ENCODE measurements around the gene CNTLN.

Gene CNTLN

GRCh38 chr9:17131494-17131893 lies 3.3 kb upstream of the CNTLN start:
- no peaks in the 10 kb centered on the region; the same call in 1 of the 2 replicates for H3K27me3 ChIP-seq (ENCODE audit: control insufficient read depth, insufficient read depth, low read length)
- H3K9me3 ChIP-seq (ENCODE audit: control insufficient read depth, insufficient read depth, low read length) = no peaks in the 10 kb centered on the region
- H3K4me3 ChIP-seq (ENCODE audit: low read length) = no peak overlapping the region
- peaks cover 1% of the 10 kb centered on the region; the same call in 1 of the 2 replicates for H3K4me1 ChIP-seq (ENCODE audit: control insufficient read depth, insufficient read depth, low read length)
- H3K36me3 ChIP-seq (ENCODE audit: control insufficient read depth, insufficient read depth, low read length) = no peaks in the 10 kb centered on the region
- WGBS (ENCODE audit: insufficient coverage, insufficient read length) = no CpG with 5 or more reads among the region's 2 CpGs
- no peak overlapping the region for H3K27ac ChIP-seq (ENCODE audit: low read length)
- DNase-seq (ENCODE audit: low read depth, low spot score) = no peak

GRCh38 chr9:17135295-17136160 lies 688 bp downstream of the CNTLN start:
- Histone ChIP-seq H3K36me3 (ENCODE audit: control insufficient read depth, insufficient read depth, low read length) (no peaks in the 10 kb centered on the region), H3K27me3 (ENCODE audit: control insufficient read depth, insufficient read depth, low read length) (no peaks in the 10 kb centered on the region; the same call in 1 of the 2 replicates), H3K27ac (ENCODE audit: low read length) (no peak overlapping the region), H3K4me1 (ENCODE audit: control insufficient read depth, insufficient read depth, low read length) (no peaks in the 10 kb centered on the region; the same call in 1 of the 2 replicates), H3K9me3 (ENCODE audit: control insufficient read depth, insufficient read depth, low read length) (no peaks in the 10 kb centered on the region), H3K4me3 (ENCODE audit: low read length) (peak overlapping the region; percentile 50; the same call in 1 of the 2 replicates)
- DNase-seq (ENCODE audit: low read depth, low spot score) = no peak
- WGBS (ENCODE audit: insufficient coverage, insufficient read length) = no CpG with 5 or more reads among the region's 44 CpGs

- Histone ChIP-seq H3K27ac (ENCODE audit: low read length) (no peak overlapping the region), H3K4me3 (ENCODE audit: low read length) (no peak overlapping the region), H3K27me3 (ENCODE audit: control insufficient read depth, insufficient read depth, low read length) (no peaks in the 10 kb centered on the region; the same call in 1 of the 2 replicates), H3K36me3 (ENCODE audit: control insufficient read depth, insufficient read depth, low read length) (no peaks in the 10 kb centered on the region), H3K9me3 (ENCODE audit: control insufficient read depth, insufficient read depth, low read length) (no peaks in the 10 kb centered on the region), H3K4me1 (ENCODE audit: control insufficient read depth, insufficient read depth, low read length) (no peaks in the 10 kb centered on the region; the same call in 1 of the 2 replicates)
- DNase-seq (ENCODE audit: low read depth, low spot score) = no peak
These were observed 2.7 kb downstream of the CNTLN start for GRCh38 chr9:17137566-17137965.

- no peaks in the 10 kb centered on the region for H3K36me3 ChIP-seq (ENCODE audit: control insufficient read depth, insufficient read depth, low read length)
- no peak overlapping the region for H3K4me3 ChIP-seq (ENCODE audit: low read length)
- no peak for DNase-seq (ENCODE audit: low read depth, low spot score)
- H3K4me1 ChIP-seq (ENCODE audit: control insufficient read depth, insufficient read depth, low read length) = no peaks in the 10 kb centered on the region; the same call in 1 of the 2 replicates
- H3K9me3 ChIP-seq (ENCODE audit: control insufficient read depth, insufficient read depth, low read length) = no peaks in the 10 kb centered on the region
- no peak overlapping the region for H3K27ac ChIP-seq (ENCODE audit: low read length)
- no CpG with 5 or more reads among the region's 1 CpG for WGBS (ENCODE audit: insufficient coverage, insufficient read length)
- H3K27me3 ChIP-seq (ENCODE audit: control insufficient read depth, insufficient read depth, low read length) = no peaks in the 10 kb centered on the region; the same call in 1 of the 2 replicates
These were observed 3.7 kb downstream of the CNTLN start for GRCh38 chr9:17138503-17138902.

- Histone ChIP-seq H3K4me1 (ENCODE audit: control insufficient read depth, insufficient read depth, low read length) (no peaks in the 10 kb centered on the region), H3K36me3 (ENCODE audit: control insufficient read depth, insufficient read depth, low read length) (no peaks in the 10 kb centered on the region), H3K4me3 (ENCODE audit: low read length) (no peak overlapping the region), H3K27me3 (ENCODE audit: control insufficient read depth, insufficient read depth, low read length) (no peaks in the 10 kb centered on the region), H3K27ac (ENCODE audit: low read length) (no peak overlapping the region), H3K9me3 (ENCODE audit: control insufficient read depth, insufficient read depth, low read length) (no peaks in the 10 kb centered on the region)
- no CpG with 5 or more reads among the region's 5 CpGs for WGBS (ENCODE audit: insufficient coverage, insufficient read length)
- DNase-seq (ENCODE audit: low read depth, low spot score) = no peak
These were observed 5.6 kb downstream of the CNTLN start for GRCh38 chr9:17140418-17140817.

- Histone ChIP-seq H3K27ac (ENCODE audit: low read length) (no peak overlapping the region), H3K4me1 (ENCODE audit: control insufficient read depth, insufficient read depth, low read length) (no peaks in the 10 kb centered on the region), H3K36me3 (ENCODE audit: control insufficient read depth, insufficient read depth, low read length) (no peaks in the 10 kb centered on the region), H3K27me3 (ENCODE audit: control insufficient read depth, insufficient read depth, low read length) (no peaks in the 10 kb centered on the region), H3K4me3 (ENCODE audit: low read length) (no peak overlapping the region), H3K9me3 (ENCODE audit: control insufficient read depth, insufficient read depth, low read length) (no peaks in the 10 kb centered on the region)
- DNase-seq (ENCODE audit: low read depth, low spot score) = no peak
- WGBS (ENCODE audit: insufficient coverage, insufficient read length) = no CpG with 5 or more reads among the region's 3 CpGs
These were observed 13.5 kb downstream of the CNTLN start for GRCh38 chr9:17148324-17148723.

GRCh38 chr9:17159469-17159868 lies 24.6 kb downstream of the CNTLN start:
- no CpG with 5 or more reads among the region's 4 CpGs for WGBS (ENCODE audit: insufficient coverage, insufficient read length)
- Histone ChIP-seq H3K27me3 (ENCODE audit: control insufficient read depth, insufficient read depth, low read length) (no peaks in the 10 kb centered on the region), H3K27ac (ENCODE audit: low read length) (no peak overlapping the region), H3K9me3 (ENCODE audit: control insufficient read depth, insufficient read depth, low read length) (no peaks in the 10 kb centered on the region), H3K36me3 (ENCODE audit: control insufficient read depth, insufficient read depth, low read length) (no peaks in the 10 kb centered on the region), H3K4me3 (ENCODE audit: low read length) (no peak overlapping the region), H3K4me1 (ENCODE audit: control insufficient read depth, insufficient read depth, low read length) (no peaks in the 10 kb centered on the region)
- no peak for DNase-seq (ENCODE audit: low read depth, low spot score)

GRCh38 chr9:17160327-17160726 lies 25.5 kb downstream of the CNTLN start:
- Histone ChIP-seq H3K36me3 (ENCODE audit: control insufficient read depth, insufficient read depth, low read length) (no peaks in the 10 kb centered on the region), H3K4me1 (ENCODE audit: control insufficient read depth, insufficient read depth, low read length) (no peaks in the 10 kb centered on the region), H3K27me3 (ENCODE audit: control insufficient read depth, insufficient read depth, low read length) (no peaks in the 10 kb centered on the region), H3K4me3 (ENCODE audit: low read length) (no peak overlapping the region), H3K27ac (ENCODE audit: low read length) (no peak overlapping the region), H3K9me3 (ENCODE audit: control insufficient read depth, insufficient read depth, low read length) (no peaks in the 10 kb centered on the region)
- no peak for DNase-seq (ENCODE audit: low read depth, low spot score)

- DNase-seq (ENCODE audit: low read depth, low spot score) = no peak
- Histone ChIP-seq H3K27ac (ENCODE audit: low read length) (no peak overlapping the region), H3K4me1 (ENCODE audit: control insufficient read depth, insufficient read depth, low read length) (no peaks in the 10 kb centered on the region), H3K4me3 (ENCODE audit: low read length) (no peak overlapping the region), H3K27me3 (ENCODE audit: control insufficient read depth, insufficient read depth, low read length) (no peaks in the 10 kb centered on the region), H3K36me3 (ENCODE audit: control insufficient read depth, insufficient read depth, low read length) (no peaks in the 10 kb centered on the region), H3K9me3 (ENCODE audit: control insufficient read depth, insufficient read depth, low read length) (no peaks in the 10 kb centered on the region)
These were observed 30.9 kb downstream of the CNTLN start for GRCh38 chr9:17165764-17166163.

GRCh38 chr9:17166346-17166745 lies 31.5 kb downstream of the CNTLN start:
- Histone ChIP-seq H3K9me3 (ENCODE audit: control insufficient read depth, insufficient read depth, low read length) (no peaks in the 10 kb centered on the region), H3K4me1 (ENCODE audit: control insufficient read depth, insufficient read depth, low read length) (no peaks in the 10 kb centered on the region), H3K4me3 (ENCODE audit: low read length) (no peak overlapping the region), H3K36me3 (ENCODE audit: control insufficient read depth, insufficient read depth, low read length) (no peaks in the 10 kb centered on the region), H3K27ac (ENCODE audit: low read length) (no peak overlapping the region), H3K27me3 (ENCODE audit: control insufficient read depth, insufficient read depth, low read length) (no peaks in the 10 kb centered on the region)
- no peak for DNase-seq (ENCODE audit: low read depth, low spot score)
